HepG2 (cell line): ENCODE measurements around the gene OR52I1.

Experiments used
- AKNA ChIP-seq: sonication (generic); formaldehyde crosslinking; IDR thresholded peaks from 2 replicates; pipeline ENCODE4 v1.4.0; 2020; ENCODE audit warnings: missing genetic modification reagents, borderline replicate concordance
- CTCF ChIP-seq: sonication (generic); formaldehyde crosslinking; IDR thresholded peaks from 2 replicates; pipeline ENCODE4 v1.5.0; 2020; ENCODE audit warnings: mild to moderate bottlenecking, missing genetic modification reagents, moderate library complexity
- GABPA ChIP-seq, 2 experiments: IDR thresholded peaks; 2 replicates each; pipeline ENCODE4 v1.6.1; 2011 to 2016; ENCODE audit warnings: low read depth in 2 of 2, low read length in 1 of 2, missing biosample characterization in 1 of 2, missing genetic modification characterization in 1 of 2
- MLXIP ChIP-seq: sonication (generic); formaldehyde crosslinking; IDR thresholded peaks from 2 replicates; pipeline ENCODE4 v1.9.0; 2021; ENCODE audit warnings: missing genetic modification reagents, borderline replicate concordance
- POLR2A ChIP-seq, 2 experiments: IDR thresholded peaks; 2 replicates each; pipeline ENCODE4 v1.6.1; 2011; ENCODE audit warnings: low read depth in 2 of 2, low read length in 2 of 2, mild to moderate bottlenecking in 1 of 2, moderate library complexity in 1 of 2; ENCODE audit not compliant: insufficient read depth in 1 of 2
- RAD21 ChIP-seq: fragments of 450-650 bp; formaldehyde crosslinking; IDR thresholded peaks from 2 replicates; pipeline ENCODE4 v1.5.0; 2020; ENCODE audit warnings: mild to moderate bottlenecking
- SMC3 ChIP-seq: IDR thresholded peaks from 2 replicates; pipeline ENCODE4 v1.6.1; 2011; ENCODE audit warnings: low read length, improper control_type of control experiment
- ZMAT5 ChIP-seq: sonication (generic); formaldehyde crosslinking; IDR thresholded peaks from 2 replicates; pipeline ENCODE4 v1.5.0; 2020; ENCODE audit warnings: mild to moderate bottlenecking, low read depth, missing genetic modification reagents, borderline replicate concordance
- ZNF335 ChIP-seq: sonication (generic); formaldehyde crosslinking; IDR thresholded peaks from 2 replicates; pipeline ENCODE4 v1.4.0; 2020; ENCODE audit warnings: missing genetic modification reagents
- ZNF7 ChIP-seq: IDR thresholded peaks from 2 replicates; pipeline ENCODE4 v1.6.1; 2016; ENCODE audit warnings: missing biosample characterization, missing genetic modification reagents

GRCh38 chr11:4639931-4640330 lies 46.1 kb downstream of the OR52I1 start:
- TF ChIP-seq CTCF (CRISPR knock-in tag): no peak
- TF ChIP-seq GABPA (IDR thresholded peaks at IDR 0.05; ENCODE audit: low read depth, low read length): no peak
- no peak for TF ChIP-seq GABPA (CRISPR knock-in tag; IDR thresholded peaks at IDR 0.05; ENCODE audit: low read depth)
- TF ChIP-seq AKNA: no peak
- TF ChIP-seq SMC3: no peak
- TF ChIP-seq ZNF335 (CRISPR knock-in tag): no peak
- no peak for TF ChIP-seq MLXIP (CRISPR knock-in tag)
- no peak for TF ChIP-seq POLR2A (IDR thresholded peaks at IDR 0.05; ENCODE audit: insufficient read depth in 1 of 2, low read depth in 2 of 2, low read length in 2 of 2)
- no peak for TF ChIP-seq ZMAT5 (CRISPR knock-in tag)
- TF ChIP-seq ZNF7: no peak
- no peak for TF ChIP-seq RAD21
